ENCODE data around the gene GRAP. TPM values are rescaled to one million over a fixed set of nuclear protein-coding genes. Genes with fewer than 3 reads are reported as not detected.

GRAP gene
- total RNA-seq, 4 donors from 2014 or later: 3.0 to 85.0 (median 3.2) TPM

DNA sequence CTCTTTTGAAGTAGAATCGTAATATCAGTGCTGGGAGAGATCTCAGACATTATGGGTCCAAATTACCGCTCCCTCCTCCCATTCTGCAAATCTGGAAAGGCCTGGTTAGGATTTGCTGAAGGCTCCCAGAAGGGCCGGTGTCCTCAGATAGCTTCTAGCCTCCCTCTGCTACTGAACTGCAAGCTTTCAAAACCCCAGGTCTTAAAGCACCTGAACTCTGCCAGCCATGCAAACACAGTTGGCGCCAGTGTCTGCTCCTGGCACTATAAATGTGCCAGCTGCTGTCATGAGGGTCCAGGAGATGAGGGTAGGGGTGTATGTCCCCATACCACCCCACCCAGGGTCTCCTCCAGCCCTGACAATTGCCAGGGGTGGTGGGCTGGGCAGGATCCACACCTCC, 70.6 kb downstream of the GRAP start:
- Histone ChIP-seq H3K9me3 (no peaks in the 10 kb centered on the region), H3K27ac (no peak overlapping the region), H3K4me3 (no peak overlapping the region), H3K4me1 (peaks cover 0 to 7% (median 0%) of the 10 kb centered on the region in 4 donors), H3K36me3 (peaks cover 0 to 44% (median 0%) of the 10 kb centered on the region in 3 donors), H3K27me3 (no peaks in the 10 kb centered on the region)
- no peak for TF ChIP-seq POLR2A (IDR thresholded peaks at IDR 0.05)
- TF ChIP-seq CTCF (IDR thresholded peaks at IDR 0.05): no peak
- no peak for DNase-seq

DNA sequence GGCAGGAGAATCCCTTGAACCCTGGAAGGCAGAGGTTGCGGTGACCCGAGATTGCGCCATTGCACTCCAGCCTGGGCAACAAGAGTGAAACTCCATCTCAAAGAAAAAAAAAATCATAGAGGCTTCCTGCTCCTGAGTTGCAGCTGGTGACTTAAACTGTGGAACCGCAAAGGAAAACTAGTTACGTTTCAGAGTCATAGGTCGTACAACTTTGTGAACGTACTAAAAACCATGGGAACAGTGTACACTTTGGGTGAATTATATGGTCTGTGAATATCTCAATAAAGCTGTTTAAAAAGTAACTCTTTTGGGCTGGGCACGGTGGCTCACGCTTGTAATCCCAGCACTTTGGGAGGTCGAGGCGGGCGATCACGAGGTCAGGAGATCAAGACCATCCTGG, 71.2 kb downstream of the GRAP start:
- Histone ChIP-seq H3K27ac (no peak overlapping the region), H3K36me3 (peaks cover 0 to 48% (median 0%) of the 10 kb centered on the region in 3 donors), H3K27me3 (no peaks in the 10 kb centered on the region), H3K4me1 (peaks cover 0 to 2% (median 0%) of the 10 kb centered on the region in 4 donors), H3K9me3 (no peaks in the 10 kb centered on the region), H3K4me3 (no peak overlapping the region)
- TF ChIP-seq CTCF (IDR thresholded peaks at IDR 0.05) (no peak), POLR2A (IDR thresholded peaks at IDR 0.05) (no peak)
- no peak for DNase-seq

DNA sequence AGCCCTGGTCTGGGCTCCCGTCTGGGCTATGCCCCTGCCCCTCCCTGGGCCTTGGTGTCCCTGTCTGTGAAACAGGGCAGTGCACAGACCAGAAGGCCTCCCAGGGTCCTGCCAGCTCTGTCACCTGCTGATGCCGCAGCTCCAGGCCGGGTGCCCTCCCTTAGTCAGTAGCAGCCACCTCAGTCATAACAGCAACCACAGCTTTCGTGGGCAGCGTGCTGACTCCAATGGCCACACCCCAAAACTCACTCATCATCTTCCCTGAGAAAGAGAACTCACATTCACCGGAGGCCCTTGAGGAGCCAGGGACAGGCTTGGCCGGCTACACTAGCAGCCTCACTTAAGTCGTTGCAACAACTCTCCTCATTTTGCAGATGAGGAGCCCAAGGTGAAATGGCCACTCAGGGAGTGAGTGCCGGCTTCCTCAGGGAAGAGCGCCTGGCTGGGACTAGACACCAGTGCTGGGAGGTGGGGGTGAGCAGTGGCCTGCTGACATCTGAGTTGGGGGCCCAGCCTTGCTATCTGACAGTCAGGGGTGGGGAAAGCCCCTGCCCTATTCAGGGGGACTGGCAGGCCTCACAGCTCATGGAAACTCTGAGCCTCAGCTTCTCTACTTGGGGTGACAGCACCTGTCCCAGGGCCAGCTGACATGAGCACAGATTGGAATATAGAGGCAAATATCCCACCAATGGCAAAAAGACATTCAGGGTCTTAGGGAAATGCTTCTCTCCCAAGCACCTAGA, 72.2 kb downstream of the GRAP start:
- H3K27ac ChIP-seq: no peak overlapping the region
- H3K4me1 ChIP-seq: peaks cover 0 to 9% (median 0%) of the 10 kb centered on the region in 4 donors

DNA sequence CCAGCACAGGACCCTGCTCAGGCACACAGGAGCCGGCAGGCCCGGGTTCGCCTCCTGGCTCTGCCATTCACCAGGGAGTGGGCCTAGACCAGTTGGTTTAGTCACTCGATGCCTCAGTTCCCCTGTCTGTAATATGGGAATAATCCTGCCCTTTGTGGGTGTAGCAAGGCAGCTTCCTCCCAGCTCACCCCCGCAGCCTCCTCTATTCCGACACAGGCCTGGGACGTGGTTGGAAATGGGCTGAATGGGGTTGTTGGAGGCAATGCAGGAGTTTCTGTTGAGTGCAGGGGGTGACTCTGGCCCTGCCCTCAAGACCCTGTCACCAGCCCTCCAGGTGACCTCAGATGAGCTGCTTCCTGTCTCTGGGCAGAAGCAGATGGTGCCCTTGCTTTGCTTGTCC, 75.0 kb downstream of the GRAP start:
- TF ChIP-seq CTCF (IDR thresholded peaks at IDR 0.05): no peak
- Histone ChIP-seq H3K4me3 (no peak overlapping the region), H3K36me3 (peaks cover 0 to 19% (median 0%) of the 10 kb centered on the region in 3 donors), H3K27ac (no peak overlapping the region), H3K27me3 (no peaks in the 10 kb centered on the region), H3K4me1 (peaks cover 0 to 17% (median 3%) of the 10 kb centered on the region in 4 donors), H3K9me3 (no peaks in the 10 kb centered on the region)
- no peak for DNase-seq

More for the DNA sequence above, 72.2 kb downstream of the GRAP start:
- H3K9me3 ChIP-seq: no peaks in the 10 kb centered on the region
- no peaks in the 10 kb centered on the region for H3K27me3 ChIP-seq
- no peak for DNase-seq
- no peak overlapping the region for H3K4me3 ChIP-seq
- H3K36me3 ChIP-seq: peaks cover 0 to 46% (median 0%) of the 10 kb centered on the region in 3 donors
- TF ChIP-seq POLR2A (IDR thresholded peaks at IDR 0.05) (no peak), CTCF (IDR thresholded peaks at IDR 0.05) (no peak)

Small RNA genes within 50 kb of the gene (small RNA-seq; reads per million reads assigned to genes)
- 0 reads per million in 2 donors for gene AC090286.3

Other genes starting within 250 kb of the GRAP start
- gene PRPSAP2, start 188.8 kb downstream of the GRAP start, total RNA-seq: 10 to 100 TPM; 20.0 to 48.7 (median 35.0) TPM
- not detected for gene SLC5A10, start 94.8 kb downstream of the GRAP start, total RNA-seq
- gene FAM83G, start 42.2 kb downstream of the GRAP start, total RNA-seq: 10 to 100 TPM in 3 of 4 donors, 1 to 10 TPM in 1; 9.9 to 48.4 (median 37.4) TPM
- gene GRAPL, start 80.6 kb upstream of the GRAP start, total RNA-seq: 10 to 100 TPM in 2 of 4 donors, 1 to 10 TPM in 2; 3.7 to 17.3 (median 9.2) TPM
- gene EPN2, start 190.4 kb upstream of the GRAP start, total RNA-seq: 10 to 100 TPM; 23.9 to 35.1 (median 34.1) TPM